Urothelium cell line (cell line): ENCODE measurements around the gene RGMB.
A peak's percentile ranks its signal among the peaks of the same experiment; 100 is the strongest.
"Not testable (repeated sequence)": the region's sequence is repeated elsewhere in the genome, so short reads cannot be mapped to it uniquely, and the experiment has no call there.

Experiments used
- DNase-seq: peaks from one replicate; pipeline ENCODE4 v3.0.0; 2011; ENCODE audit warnings: low spot score, mixed read lengths
- FAIRE-seq: peaks from 2 replicates; lab custom pipeline; 2011; peaks lifted over from hg19 to GRCh38; lab: Jason Lieb, UNC

Gene RGMB, protein sequence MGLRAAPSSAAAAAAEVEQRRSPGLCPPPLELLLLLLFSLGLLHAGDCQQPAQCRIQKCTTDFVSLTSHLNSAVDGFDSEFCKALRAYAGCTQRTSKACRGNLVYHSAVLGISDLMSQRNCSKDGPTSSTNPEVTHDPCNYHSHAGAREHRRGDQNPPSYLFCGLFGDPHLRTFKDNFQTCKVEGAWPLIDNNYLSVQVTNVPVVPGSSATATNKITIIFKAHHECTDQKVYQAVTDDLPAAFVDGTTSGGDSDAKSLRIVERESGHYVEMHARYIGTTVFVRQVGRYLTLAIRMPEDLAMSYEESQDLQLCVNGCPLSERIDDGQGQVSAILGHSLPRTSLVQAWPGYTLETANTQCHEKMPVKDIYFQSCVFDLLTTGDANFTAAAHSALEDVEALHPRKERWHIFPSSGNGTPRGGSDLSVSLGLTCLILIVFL

DNA sequence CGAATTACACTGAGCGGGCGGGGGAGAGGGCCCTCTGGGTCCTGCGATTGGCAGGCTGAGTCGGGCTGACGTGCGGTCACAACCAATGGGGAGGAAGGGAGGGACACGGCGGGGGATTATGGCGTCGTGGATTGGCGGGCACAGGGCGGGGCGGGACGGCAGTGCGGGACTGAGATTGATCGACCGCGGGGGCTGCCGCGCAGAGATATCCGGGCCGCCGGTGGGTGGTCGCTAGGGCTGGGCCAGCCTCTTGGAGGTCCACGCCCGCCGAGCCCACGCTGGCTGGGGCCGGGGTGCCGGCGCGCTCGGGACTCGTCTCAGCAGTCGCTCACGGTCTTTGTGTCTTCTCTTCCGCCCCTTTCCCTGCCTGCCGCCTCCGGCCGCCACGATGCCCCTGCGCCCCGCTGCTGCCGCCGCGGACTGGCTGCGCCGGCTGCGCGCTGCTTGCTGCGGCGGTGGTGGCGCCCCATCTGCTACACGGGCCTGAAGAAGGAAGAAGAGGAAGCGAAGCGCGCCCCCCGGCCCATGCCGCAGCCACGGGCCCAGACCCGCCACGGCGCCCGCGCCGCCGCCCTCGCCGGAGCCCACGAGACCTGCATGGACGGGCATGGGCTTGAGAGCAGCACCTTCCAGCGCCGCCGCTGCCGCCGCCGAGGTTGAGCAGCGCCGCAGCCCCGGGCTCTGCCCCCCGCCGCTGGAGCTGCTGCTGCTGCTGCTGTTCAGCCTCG, at the start of gene RGMB:
RGMB (plus strand) TSS at position 200 of the 728 bp plus-strand sequence; CDS start at position 608, 408 bp downstream.
- peak; percentile 95 for FAIRE-seq
- peak; percentile 94 for DNase-seq

DNA sequence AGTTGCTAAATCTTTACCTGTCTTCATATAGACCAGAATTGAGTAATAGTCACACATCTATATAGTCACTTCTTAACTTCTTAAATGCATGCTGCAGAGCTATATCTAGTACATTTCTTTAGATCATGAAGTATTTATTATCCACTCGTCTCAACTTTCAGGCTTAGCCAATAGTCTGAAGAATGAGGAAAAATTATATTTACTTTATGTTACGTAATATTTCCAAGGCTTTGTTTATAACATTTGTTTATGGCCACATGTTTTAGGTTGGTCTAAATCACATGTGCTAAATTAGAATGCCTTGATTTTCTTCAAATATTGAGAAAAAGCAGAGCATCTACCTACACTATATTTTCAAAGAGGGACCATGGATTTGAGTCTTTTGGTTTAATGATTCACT, 47.2 kb upstream of the RGMB start:
- FAIRE-seq (no peak), DNase-seq (no peak)

DNA sequence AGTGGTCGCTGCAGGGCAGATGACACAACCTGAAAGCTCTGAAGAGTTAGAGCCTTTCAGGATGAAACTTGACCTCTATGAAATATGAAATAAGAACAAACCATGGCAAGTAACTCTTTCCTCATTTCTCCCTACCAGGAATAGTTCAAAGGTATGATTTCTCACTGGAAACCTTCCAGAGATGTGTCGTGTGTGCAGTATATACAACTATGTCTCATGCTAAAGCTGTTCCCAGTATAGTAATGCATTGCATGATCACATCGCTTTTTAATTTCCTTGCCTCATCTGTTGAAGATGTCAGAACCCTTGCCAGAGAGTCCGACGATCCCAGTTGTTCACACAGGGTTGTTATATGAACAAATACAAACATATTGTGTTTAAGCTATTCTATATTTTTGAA, 45.8 kb upstream of the RGMB start:
- FAIRE-seq (no peak), DNase-seq (no peak)

DNA sequence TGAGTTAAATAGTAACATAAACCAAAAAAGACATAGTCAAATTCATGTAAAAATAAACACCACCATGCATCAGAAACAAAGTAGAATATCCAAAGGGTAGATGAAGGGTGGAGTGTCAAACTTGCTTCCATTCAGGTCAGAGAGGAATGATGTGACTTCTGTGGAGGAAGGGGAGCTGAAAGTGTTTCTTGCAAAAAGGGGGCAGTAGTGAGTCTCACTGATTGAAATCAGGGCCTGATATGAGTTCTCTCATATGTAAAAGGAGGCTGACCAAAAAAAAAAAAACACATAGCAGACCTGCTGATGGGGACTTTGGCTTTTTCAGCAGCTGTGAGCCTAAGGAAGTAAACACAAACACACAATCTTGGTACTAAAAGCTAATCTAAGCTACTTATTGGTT, 38.8 kb upstream of the RGMB start:
- FAIRE-seq, result no peak
- DNase-seq, result no peak

DNA sequence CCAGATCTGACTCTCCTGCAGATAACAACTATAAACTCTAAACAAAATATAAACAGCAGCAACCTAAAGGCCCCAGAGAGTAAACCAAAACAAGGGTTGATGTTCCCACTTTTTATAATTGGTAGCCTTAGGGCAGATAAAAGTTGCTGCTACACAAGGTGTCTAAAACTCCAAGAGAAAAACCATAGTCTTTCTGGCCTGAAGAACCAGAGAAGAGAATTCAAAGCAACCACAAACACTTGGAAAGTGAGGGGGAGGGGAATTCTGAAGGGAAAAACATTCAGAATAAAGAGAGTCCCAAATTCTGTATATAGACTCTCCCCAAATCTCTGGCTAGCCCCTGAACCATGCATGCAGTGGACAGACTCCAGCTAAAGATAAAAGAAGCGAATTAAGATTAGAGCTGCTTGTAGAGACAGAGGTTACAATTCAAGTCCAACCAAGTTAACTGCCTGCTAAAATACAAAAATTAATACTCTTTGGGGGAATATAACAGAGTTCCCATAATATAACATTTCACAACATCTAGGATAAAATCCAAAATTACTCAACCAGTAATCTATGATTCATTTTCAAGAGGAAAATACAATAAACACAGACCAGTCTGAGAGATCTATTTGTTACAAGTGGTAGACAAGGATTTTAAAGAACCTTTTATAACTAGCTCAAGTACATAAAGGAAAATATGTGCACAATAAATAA, 37.5 kb upstream of the RGMB start:
- DNase-seq (no peak), FAIRE-seq (no peak)

DNA sequence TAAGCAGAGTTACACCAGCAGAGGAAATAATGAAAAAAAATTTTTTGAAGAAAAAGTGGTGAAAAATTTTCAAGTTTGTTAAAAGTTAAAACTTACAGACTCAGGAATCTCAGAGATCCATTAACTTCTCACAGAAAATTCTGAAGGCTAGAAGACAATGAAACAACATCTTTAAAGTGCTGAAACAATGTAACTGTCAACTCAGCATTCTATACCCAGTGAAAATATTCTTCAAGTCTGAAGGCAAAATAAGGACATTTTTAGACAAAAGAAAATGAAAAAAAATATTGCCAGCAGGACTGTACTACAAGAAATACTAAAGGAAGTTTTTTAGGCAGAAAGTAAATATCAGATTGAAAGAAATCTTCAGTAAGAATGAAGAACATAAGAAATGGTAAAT, 36.7 kb upstream of the RGMB start:
- FAIRE-seq, result no peak
- no peak for DNase-seq

DNA sequence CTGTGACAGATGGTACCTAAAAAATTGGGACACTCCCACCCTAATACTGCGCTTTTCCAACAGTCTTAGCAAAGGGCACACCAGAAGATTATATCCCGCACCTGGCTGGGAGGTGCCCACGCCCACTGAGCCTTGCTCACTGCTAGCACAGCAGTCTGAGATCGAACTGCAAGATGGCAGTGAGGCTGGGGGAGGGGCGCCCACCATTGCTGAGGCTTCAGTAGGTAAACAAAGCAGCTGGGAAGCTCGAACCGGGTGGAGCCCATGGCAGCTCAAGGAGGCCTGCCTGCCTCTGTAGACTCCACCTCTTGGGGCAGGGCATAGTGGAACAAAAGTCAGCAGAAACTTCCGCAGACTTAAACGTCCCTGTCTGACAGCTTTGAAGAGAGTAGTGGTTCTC, 36.0 kb upstream of the RGMB start:
- not testable (repeated sequence) for FAIRE-seq, DNase-seq

DNA sequence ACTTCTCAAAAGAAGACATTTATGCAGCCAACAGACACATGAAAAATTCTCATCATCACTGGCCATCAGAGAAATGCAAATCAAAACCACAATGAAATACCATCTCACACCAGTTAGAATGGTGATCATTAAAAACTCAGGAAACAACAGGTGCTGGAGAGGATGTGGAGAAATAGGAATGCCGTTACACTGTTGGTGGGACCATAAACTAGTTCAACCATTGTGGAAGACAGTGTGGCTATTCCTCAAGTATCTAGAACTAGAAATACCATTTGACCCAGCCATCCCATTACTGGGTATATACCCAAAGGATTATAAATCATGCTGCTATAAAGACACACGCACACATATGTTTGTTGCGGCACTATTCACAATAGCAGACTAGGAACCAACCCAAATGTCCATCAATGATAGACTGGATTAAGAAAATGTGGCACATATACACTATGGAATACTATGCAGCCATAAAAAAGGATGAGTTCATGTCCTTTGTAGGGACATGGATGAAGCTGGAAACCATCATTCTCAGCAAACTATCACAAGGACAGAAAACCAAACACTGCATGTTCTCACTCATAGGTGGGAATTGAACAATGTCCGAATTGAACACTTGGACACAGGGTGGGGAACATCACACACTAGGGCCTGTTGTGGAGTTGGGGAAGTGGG, 34.8 kb upstream of the RGMB start:
- DNase-seq, FAIRE-seq: not testable (repeated sequence)

DNA sequence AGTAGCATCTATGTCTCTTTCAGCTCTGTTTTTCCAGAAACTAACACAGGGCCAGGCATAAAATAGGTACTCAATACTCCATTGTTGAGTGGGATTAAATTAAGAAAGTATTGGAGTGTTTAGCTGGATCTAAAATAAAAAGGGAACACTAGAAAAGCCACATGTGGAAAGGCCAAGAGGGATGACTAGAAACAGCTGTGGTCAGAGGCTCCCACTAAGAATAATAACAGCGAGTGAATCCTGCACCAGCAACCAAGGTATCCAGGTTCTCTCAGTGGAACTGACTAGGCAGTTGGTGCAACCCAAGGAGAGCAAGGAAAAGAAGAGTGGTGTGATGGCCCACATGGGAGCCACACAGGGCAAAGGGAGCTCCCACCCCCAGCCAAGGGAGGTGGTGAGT, 31.5 kb upstream of the RGMB start:
- DNase-seq (no peak), FAIRE-seq (no peak)

DNA sequence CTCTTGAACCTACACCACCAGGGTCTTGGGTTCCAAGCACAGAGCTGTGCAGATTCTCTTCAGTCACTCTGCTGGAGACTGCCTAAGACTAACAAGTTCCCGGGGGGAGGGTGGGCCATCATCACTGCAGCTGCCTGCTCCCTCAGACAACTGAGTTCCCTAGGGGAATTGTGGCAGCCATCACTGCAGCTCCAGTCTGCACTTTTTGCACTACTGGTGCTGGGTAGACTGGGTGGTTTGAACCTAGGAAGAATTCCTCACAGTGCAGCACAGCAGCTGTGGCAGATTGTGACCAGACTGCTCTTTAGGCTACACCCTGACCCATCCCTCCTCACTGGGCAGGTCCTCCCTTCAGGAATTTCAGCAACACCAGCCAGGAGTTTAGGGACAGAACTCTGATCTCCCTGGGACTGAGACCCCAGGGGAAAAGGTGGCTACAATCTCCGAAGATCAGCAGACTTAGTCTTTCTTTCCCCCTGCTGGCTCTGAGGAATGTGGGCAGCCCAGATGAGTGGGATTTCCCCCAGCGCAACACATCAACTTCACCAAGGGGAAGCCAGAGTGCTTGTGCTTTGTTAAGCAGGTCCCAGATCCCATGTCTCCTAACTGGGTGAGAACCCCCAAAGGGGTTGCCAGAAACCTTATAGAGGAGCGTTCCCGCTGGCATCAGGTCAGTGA, 30.9 kb upstream of the RGMB start:
- FAIRE-seq (no peak), DNase-seq (no peak)

DNA sequence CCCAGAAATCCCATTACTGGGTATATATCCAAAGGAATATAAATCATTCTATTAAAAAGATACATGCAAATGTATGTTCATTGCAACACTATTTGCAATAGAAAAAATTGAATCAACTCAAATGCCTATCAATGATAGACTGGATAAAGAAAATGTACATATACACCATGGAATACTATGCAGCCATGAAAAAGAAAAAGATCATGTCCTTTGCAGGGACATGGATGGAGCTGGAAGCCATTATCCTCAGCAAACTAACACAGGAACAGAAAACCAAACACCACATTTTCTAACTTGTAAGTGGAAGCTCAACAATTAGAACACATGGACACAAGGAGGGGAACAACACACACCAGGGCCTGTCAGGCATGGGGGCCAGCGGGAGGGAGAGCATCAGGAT, 25.2 kb upstream of the RGMB start:
- DNase-seq, result not testable (repeated sequence)

DNA sequence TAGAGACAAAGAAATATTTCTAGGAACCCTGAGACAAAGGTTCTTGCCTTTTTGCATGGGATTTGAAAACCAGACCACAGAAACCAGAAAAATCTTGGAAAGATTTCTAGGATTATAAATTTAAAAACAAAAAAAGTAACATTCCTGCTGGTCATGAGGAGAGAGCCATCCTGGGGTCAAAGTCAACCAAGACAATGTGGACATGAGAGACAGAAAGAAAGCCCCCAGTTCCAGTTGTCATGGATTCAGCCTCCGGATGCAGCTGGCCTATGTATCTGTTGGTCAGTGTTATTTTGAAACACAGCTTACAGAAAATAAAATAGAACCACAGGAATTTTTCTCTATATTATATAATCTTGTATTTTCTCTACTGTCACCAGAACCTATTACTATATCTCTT, 24.4 kb upstream of the RGMB start:
- FAIRE-seq (no peak), DNase-seq (no peak)

More for the DNA sequence above, 25.2 kb upstream of the RGMB start:
- not testable (repeated sequence) for FAIRE-seq

DNA sequence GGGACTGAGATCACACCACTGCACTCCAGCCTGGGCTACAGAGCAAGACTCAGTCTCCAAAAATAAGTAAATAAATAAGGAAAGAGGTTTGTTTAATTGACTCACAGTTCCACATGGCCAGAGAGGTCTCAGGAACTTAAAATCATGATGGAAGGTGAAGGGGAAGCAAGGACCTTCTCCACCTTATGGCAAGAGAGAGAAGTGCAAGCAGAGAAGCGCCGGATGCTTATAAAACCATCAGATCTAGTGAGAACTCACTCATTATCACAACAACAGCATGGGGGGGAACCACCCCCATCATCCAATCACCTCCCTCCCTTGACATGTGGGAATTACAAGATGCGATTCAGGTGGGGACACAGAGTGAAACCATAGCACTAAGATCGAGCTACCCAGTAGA, 22.8 kb upstream of the RGMB start:
- DNase-seq (no peak), FAIRE-seq (no peak)

DNA sequence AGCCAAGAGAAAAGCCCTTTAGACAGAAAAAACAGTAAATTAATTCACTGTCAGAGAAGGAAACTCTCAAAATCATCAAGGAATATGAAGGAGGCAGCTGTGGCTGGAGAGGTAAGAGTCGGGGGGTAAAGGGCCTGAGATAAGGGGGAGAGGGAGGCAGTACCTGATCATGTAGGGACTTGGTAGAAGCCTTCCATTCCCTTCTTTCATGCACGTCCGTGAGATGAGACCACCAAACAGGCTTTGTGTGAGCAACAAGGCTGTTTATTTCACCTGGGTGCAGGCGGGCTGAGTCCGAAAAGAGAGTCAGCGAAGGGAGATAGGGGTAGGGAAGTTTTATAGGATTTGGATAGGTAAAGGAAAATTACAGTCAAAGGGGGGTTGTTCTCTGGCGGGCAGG, 21.1 kb upstream of the RGMB start:
- FAIRE-seq, DNase-seq: not testable (repeated sequence)

DNA sequence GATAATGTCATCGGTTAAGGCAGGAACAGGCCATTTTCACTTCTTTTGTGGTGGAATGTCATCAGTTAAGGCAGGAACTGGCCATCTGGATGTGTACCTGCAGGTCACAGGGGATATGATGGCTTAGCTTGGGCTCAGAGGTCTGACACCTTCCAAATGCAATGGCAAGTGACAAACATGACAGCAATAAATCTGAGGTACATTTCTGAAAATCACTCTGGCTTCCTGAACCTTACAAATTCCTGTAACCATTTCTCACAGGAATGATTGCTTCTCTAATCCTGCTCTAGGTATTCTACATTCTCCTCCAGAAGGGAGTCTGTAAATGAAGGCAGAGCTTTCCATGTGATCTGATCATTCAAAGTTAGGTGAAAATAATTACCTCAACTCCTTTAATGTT, 20.7 kb upstream of the RGMB start:
- DNase-seq, FAIRE-seq: not testable (repeated sequence)

DNA sequence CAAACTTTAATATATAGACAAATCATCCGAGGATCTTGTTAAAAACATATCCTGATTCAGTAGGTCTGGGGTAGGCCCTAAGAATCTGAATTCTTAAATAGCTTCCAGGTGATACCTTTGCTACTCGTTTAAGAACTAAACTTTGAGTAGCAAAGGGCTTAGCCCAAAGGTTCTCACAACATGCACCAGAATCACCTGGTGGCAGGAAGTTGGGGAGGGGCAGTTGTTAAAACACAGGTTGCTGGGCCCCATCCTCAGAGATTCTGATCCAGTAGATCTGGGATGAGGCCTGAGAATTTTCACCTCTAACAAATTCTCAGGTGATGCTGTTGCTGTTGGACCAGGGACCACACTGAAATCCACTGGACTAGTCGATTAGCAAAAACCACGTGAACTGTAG, 20.0 kb upstream of the RGMB start:
- FAIRE-seq (no peak), DNase-seq (no peak)

DNA sequence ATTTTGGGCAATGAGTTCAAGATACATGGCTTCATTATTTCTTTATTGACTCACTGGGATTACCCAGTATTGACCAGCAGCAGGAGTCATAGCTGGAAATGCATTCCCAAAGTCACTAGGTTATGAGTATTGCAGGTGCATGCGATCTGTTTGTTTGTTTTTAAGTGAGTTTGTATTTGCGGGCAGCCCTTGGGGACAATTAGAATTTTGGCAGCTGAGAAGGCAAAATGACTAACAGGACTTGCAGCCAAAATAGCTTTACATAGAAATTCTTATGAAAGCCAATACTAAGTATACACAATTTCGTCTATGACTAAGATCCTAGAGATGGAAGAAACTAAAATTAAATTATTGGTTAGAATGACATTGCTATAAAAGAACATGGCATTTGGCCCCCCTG, 18.1 kb upstream of the RGMB start:
- FAIRE-seq (no peak), DNase-seq (no peak)

DNA sequence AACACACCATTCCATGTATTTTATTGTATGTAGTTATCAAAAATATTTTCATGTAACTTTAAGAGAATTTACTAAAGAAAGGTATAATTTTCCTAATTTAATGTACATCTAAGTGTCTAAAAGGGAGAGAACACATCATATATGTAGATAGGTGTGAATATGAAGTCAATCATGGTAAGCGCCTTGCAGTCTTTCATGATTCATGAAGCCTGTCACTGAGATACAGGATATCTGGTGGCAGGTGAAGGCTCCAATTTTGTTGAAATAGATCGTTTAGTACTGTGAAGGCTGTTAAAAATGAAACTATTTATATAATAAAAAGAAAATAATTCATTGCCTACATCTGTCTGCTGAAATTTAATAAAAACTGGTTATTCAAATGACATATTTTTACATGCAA, 15.5 kb upstream of the RGMB start:
- FAIRE-seq (no peak), DNase-seq (no peak)

DNA sequence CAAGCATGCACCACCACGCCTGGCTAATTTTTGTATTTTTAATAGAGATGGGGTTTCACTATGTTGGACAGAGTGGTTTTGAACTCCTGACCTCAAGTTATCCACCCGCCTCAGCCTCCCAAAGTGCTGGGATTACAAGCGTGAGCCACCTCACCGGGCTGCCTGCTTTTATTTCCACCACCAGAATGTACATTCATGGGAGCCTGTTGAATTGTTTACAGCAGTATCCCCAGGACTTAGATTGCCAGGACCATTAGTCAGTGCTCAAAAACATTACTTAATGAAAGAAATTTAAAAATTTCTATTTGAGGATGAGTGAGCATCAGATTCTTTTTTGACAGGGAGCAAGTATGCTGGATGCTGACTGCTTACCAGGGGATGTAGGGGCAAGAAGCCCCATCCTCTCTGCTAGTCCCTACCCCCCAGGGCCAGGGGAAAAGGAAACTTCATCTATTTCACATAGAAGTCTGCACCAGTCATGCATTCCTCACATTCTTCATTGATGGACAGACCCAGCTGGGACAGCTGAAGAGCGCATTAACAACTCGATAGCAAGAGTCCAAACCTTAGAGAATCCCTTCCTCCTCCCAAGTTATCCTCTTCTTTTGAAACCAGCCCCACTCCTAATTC, 10.3 kb upstream of the RGMB start:
- peak; percentile 71 for DNase-seq
- no peak for FAIRE-seq

DNA sequence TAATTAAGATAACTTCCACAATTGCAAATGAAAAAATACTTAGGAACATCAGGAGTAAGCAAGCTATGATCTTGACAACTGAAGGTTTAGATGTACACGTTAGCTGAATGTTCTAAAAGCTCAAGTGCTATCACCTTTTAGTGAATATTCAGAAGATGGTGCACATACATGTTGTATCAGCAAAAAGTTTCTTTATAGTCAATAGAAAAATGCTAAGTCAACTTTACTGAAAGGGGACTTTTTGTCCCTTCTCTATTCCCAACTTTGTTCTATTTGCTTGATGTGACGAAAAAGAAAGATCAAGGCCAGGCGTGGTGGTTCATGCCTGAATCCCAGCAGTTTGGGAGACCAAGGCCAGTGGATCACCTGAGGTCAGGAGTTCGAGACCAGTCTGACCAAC, 7.6 kb upstream of the RGMB start:
- FAIRE-seq (no peak), DNase-seq (no peak)
